Testis (tissue), 3 donors: ENCODE results near the gene TBRG1. TPM values are rescaled to one million over a fixed set of nuclear protein-coding genes. Genes with fewer than 3 reads are reported as not detected.

ENCODE experiments used
- DNase-seq: peaks from one replicate; pipeline ENCODE4 v3.0.0-alpha.2; 2019
- H3K27ac ChIP-seq, 2 donors: fragments of 200-600 bp; sonication (generic); one replicate each; pipeline ENCODE4 v1.5.1; 2019
- H3K27me3 ChIP-seq: fragments of 200-600 bp; sonication (generic); one replicate; pipeline ENCODE4 v1.5.1; 2019
- H3K36me3 ChIP-seq: fragments of 200-600 bp; sonication (generic); one replicate; pipeline ENCODE4 v1.5.1; 2017; ENCODE audit warnings: low read depth; ENCODE audit errors: missing control alignments
- H3K4me1 ChIP-seq: fragments of 200-600 bp; sonication (generic); one replicate; pipeline ENCODE4 v1.5.1; 2019
- H3K4me3 ChIP-seq, 2 donors: fragments of 200-600 bp; sonication (generic); one replicate each; pipeline ENCODE4 v1.5.1; 2017 to 2019
- H3K9me3 ChIP-seq: fragments of 200-600 bp; sonication (generic); one replicate; pipeline ENCODE4 v1.5.1; 2017
- POLR2A ChIP-seq: fragments of 450-650 bp; IDR thresholded peaks from one replicate; pipeline ENCODE4 v1.6.1; 2017; ENCODE audit warnings: antibody characterized with exemption, mild to moderate bottlenecking, moderate library complexity
- WGBS, 2 donors: methylation state at CpG; one replicate each; pipeline ENCODE4 v1.1.5; 2018; 5-methylcytosine and 5-hydroxymethylcytosine counted together
- intact Hi-C: fragments of 100-400 bp; cut with DNase I; formaldehyde crosslinking; loops from one replicate; pipeline ENCODE4 v1.15.1; 2023; ENCODE audit warnings: low total_unique reads
- polyA plus RNA-seq: library from polyadenylated mRNA; stranded (reverse); fragments of 350-450 nt; fragmentation: Illumina TruSeq; extraction: RNeasy Lipid Tissue Mini Kit (QIAGEN cat#74804); gene quantifications from one replicate; pipeline ENCODE4 v1.2.3, GENCODE V29; 2014; ENCODE audit warnings: low read depth, low replicate concordance; ENCODE audit not compliant: insufficient read depth
- total RNA-seq, 2 donors: library from RNA; depleted of rRNA; stranded (reverse); fragments of >200 nt; gene quantifications; one replicate each; pipeline ENCODE4 v1.2.3, GENCODE V29; 2016
- TF ChIP-seq, protein P1 (sequence below), 3 experiments: fragments of 450-650 bp in 2 of 3; fragments of 200-600 bp in 1 of 3; sonication (generic) in 1 of 3; IDR thresholded peaks; one replicate each; pipeline ENCODE4 v1.5.1; 2016 to 2019; ENCODE audit warnings: antibody characterized with exemption in 3 of 3, mild to moderate bottlenecking in 2 of 3, moderate library complexity in 1 of 3

TBRG1 gene
- total and polyA plus RNA-seq, 3 donors from 2014 or later: 25.2 to 38.8 (median 35.7) TPM

DNA sequence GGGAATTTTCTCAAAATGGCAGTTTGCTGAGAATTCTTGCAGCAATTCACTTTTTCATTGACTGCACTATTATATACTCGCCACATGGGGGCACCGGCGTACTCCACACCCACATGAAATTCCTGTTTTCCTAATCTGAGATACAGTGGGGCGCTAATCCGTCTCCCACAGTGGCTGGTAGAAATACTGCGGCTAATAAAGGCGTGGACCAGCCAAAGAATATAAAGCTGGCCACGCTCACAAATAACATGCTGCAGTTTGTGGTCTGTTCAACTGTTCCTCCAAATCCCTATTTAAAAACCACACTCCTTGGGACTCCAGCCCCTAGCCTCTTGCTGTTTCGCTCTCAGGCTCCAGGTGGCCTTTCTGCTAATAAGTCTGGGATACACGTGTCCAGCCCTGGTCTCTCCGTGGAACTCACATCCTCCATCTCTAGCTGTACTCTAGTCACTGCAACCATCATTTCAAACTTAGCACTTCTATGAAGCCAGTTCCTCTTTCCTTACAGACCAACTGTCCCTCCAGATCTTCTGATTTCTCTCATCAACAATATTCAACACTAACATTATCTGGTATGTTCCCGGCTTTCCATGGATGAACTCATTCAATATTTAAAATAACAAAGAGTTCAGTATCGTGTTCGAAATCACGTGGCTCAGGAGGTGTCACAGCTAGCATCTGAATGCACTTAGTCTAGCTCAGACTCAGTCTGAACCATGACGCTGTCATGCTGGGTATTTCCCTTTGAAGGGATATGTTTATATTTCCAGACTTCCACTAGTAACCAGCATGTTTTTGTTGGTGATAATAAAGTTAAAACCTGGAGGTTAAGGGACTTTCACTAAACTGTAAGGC is 22.0 kb downstream of the TBRG1 start:
- Histone ChIP-seq H3K27ac (no peak overlapping the region), H3K4me1 (no peaks in the 10 kb centered on the region), H3K9me3 (no peaks in the 10 kb centered on the region), H3K36me3 (no peaks in the 10 kb centered on the region), H3K27me3 (no peaks in the 10 kb centered on the region), H3K4me3 (no peak overlapping the region)
- WGBS, 2 donors: 32 to 38% methylated on average over 16 of the region's 16 CpGs
- intact Hi-C loops: no loop called here
- TF ChIP-seq POLR2A: no peak
- TF ChIP-seq, protein P1, sequence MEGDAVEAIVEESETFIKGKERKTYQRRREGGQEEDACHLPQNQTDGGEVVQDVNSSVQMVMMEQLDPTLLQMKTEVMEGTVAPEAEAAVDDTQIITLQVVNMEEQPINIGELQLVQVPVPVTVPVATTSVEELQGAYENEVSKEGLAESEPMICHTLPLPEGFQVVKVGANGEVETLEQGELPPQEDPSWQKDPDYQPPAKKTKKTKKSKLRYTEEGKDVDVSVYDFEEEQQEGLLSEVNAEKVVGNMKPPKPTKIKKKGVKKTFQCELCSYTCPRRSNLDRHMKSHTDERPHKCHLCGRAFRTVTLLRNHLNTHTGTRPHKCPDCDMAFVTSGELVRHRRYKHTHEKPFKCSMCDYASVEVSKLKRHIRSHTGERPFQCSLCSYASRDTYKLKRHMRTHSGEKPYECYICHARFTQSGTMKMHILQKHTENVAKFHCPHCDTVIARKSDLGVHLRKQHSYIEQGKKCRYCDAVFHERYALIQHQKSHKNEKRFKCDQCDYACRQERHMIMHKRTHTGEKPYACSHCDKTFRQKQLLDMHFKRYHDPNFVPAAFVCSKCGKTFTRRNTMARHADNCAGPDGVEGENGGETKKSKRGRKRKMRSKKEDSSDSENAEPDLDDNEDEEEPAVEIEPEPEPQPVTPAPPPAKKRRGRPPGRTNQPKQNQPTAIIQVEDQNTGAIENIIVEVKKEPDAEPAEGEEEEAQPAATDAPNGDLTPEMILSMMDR (IDR thresholded peaks at IDR 0.05): peak; percentile 68 to 85 (median 83)
- peak; percentile 64 for DNase-seq

DNA sequence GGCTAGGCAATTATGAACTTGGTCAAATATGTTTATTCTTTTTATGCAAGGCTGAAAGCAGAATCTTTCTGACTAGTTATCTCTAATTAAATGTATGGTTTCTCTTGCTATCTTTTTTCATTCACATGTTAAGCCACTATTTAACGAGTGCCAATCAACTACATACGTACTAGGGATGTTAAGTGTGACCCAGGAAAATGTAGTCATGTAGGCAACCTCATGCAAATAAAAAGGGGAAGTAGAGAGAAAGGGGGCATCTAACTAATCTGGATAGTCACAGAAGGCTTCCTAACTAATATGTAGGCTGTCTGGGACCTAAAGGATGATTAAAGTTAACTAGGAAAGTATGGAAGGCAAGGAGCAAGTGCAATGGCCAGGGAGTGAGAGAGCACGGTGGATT is 23.5 kb downstream of the TBRG1 start:
- intact Hi-C loops: no loop called here
- Histone ChIP-seq H3K27ac (no peak overlapping the region), H3K9me3 (no peaks in the 10 kb centered on the region), H3K4me1 (no peaks in the 10 kb centered on the region), H3K4me3 (no peak overlapping the region), H3K36me3 (no peaks in the 10 kb centered on the region), H3K27me3 (no peaks in the 10 kb centered on the region)
- 85 to 88% methylated on average over 3 of the region's 3 CpGs for WGBS, 2 donors
- no peak for DNase-seq
- TF ChIP-seq POLR2A: no peak
- TF ChIP-seq, protein P1 (IDR thresholded peaks at IDR 0.05): no peak

DNA sequence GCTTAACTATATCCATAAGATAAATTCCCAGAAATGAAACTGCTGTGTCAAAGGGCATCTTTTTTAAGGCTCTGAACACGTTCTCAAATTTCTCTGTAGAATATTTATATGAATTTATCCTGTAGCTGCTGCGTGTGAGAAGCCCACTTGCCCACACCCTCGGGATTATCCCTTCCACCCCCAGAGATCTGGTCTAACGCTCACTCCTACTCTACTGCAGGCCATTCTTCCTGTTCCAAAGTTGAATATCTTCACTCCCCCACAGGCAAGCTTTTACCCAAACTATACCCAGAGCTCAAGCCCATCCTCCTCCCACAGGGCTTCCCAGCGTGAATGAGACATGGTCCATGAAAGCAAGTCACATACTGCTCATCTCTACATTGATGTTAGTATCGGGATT is 25.9 kb downstream of the TBRG1 start:
- Histone ChIP-seq H3K27ac (no peak overlapping the region), H3K4me1 (no peaks in the 10 kb centered on the region), H3K4me3 (no peak overlapping the region), H3K27me3 (no peaks in the 10 kb centered on the region), H3K36me3 (no peaks in the 10 kb centered on the region), H3K9me3 (no peaks in the 10 kb centered on the region)
- 82 to 89% methylated on average over 6 of the region's 6 CpGs for WGBS, 2 donors
- intact Hi-C loops: no loop called here
- no peak for DNase-seq
- TF ChIP-seq POLR2A: no peak
- TF ChIP-seq, protein P1 (IDR thresholded peaks at IDR 0.05): no peak

- Histone ChIP-seq H3K4me3 (no peak overlapping the region), H3K27ac (no peak overlapping the region), H3K4me1 (no peaks in the 10 kb centered on the region), H3K36me3 (no peaks in the 10 kb centered on the region), H3K9me3 (no peaks in the 10 kb centered on the region), H3K27me3 (no peaks in the 10 kb centered on the region)
- intact Hi-C loops: no loop called here
- no peak for DNase-seq
- 74 to 80% methylated on average over 16 of the region's 16 CpGs for WGBS, 2 donors
- TF ChIP-seq, protein P1 (IDR thresholded peaks at IDR 0.05): no peak
- no peak for TF ChIP-seq POLR2A
These were observed 34.3 kb downstream of the TBRG1 start for GRCh38 chr11:124656774-124657630.
